PC-3 (cell line): ENCODE results near the gene LDHD. TPM values are rescaled to one million over a fixed set of nuclear protein-coding genes. Genes with fewer than 3 reads are reported as not detected.

Experiments used
- ATAC-seq: fragments of 200-7000 bp; cut with Tn5 transposase; 2 replicates; pipeline ENCODE4 v1.9.1; 2020; ENCODE audit warnings: mild to moderate bottlenecking, moderate library complexity
- BruUV-seq: library from RNA; stranded (reverse); fragments of 400-500 nt; replicated peaks from 2 replicates; lab custom pipeline; 2021; lab: Mats Ljungman, UMichigan
- CTCF ChIA-PET: fragments of 300-600 bp; sonication (Branson Sonifier 250); formaldehyde crosslinking; loops from one replicate; lab custom pipeline; 2022; ENCODE audit warnings: antibody characterized with exemption; lab: Charles Lee
- POLR2A ChIA-PET: fragments of 300-600 bp; sonication (Branson Sonifier 250); formaldehyde crosslinking; loops from one replicate; lab custom pipeline; 2022; ENCODE audit warnings: antibody characterized with exemption; ENCODE audit not compliant: unreplicated experiment; lab: Charles Lee
- DNase-seq: peaks from one replicate; pipeline ENCODE4 v3.0.0-alpha.2; 2015
- H2AFZ ChIP-seq: fragments of 300-600 bp; sonication (generic); 2 replicates; pipeline ENCODE4 v1.6.0; 2016; ENCODE audit warnings: antibody characterized with exemption, low read length
- H3F3A ChIP-seq: fragments of 300-600 bp; sonication (generic); one replicate; pipeline ENCODE4 v1.6.0; 2017; ENCODE audit warnings: antibody characterized with exemption, low read length, control low read depth, mild to moderate bottlenecking; ENCODE audit not compliant: unreplicated experiment
- H3K27ac ChIP-seq: fragments of 300-600 bp; sonication (generic); 2 replicates; pipeline ENCODE4 v1.5.1; 2016; ENCODE audit warnings: mild to moderate bottlenecking, low read length
- H3K27me3 ChIP-seq: fragments of 300-600 bp; sonication (generic); 2 replicates; pipeline ENCODE4 v1.6.1; 2016; ENCODE audit warnings: low read length, mixed read lengths
- H3K36me3 ChIP-seq: fragments of 300-600 bp; sonication (generic); 2 replicates; pipeline ENCODE4 v1.6.1; 2016; ENCODE audit warnings: low read depth, mixed run types, low read length, mixed read lengths
- H3K4me1 ChIP-seq: fragments of 300-600 bp; sonication (generic); 2 replicates; pipeline ENCODE4 v1.5.1; 2016; ENCODE audit warnings: low read length; ENCODE audit not compliant: insufficient read depth
- H3K4me2 ChIP-seq: fragments of 300-600 bp; sonication (generic); 2 replicates; pipeline ENCODE4 v1.6.0; 2016; ENCODE audit warnings: low read length
- H3K4me3 ChIP-seq: fragments of 300-600 bp; sonication (generic); 2 replicates; pipeline ENCODE4 v1.5.1; 2016; ENCODE audit warnings: mild to moderate bottlenecking, low read length, mixed read lengths
- H3K79me2 ChIP-seq: fragments of 300-600 bp; sonication (generic); 2 replicates; pipeline ENCODE4 v1.6.1; 2017; ENCODE audit warnings: low read length, mixed read lengths
- H3K9ac ChIP-seq: fragments of 300-600 bp; sonication (generic); 2 replicates; pipeline ENCODE4 v1.6.0; 2016; ENCODE audit warnings: mild to moderate bottlenecking, low read length
- H3K9me2 ChIP-seq: fragments of 300-600 bp; sonication (generic); replicated peaks from 2 replicates; pipeline ENCODE4 v1.6.1; 2016; ENCODE audit warnings: mixed run types, low read length, mixed read lengths
- H3K9me3 ChIP-seq: fragments of 300-600 bp; sonication (generic); 2 replicates; pipeline ENCODE4 v1.6.1; 2016; ENCODE audit warnings: low read length, mixed read lengths
- H4K20me1 ChIP-seq: fragments of 300-600 bp; sonication (generic); 2 replicates; pipeline ENCODE4 v1.6.1; 2016; ENCODE audit warnings: low read length, mixed read lengths
- CTCF ChIP-seq: fragments of 300-600 bp; sonication (generic); conservative IDR thresholded peaks from 2 replicates; pipeline ENCODE4 v1.5.1; 2017; ENCODE audit warnings: antibody characterized with exemption, low read depth, mild to moderate bottlenecking, low read length
- EZH2 ChIP-seq: fragments of 300-600 bp; sonication (generic); IDR thresholded peaks from one replicate; pipeline ENCODE4 v1.6.1; 2017; ENCODE audit warnings: antibody characterized with exemption, mild to moderate bottlenecking, low read length; ENCODE audit not compliant: unreplicated experiment
- EZH2phosphoT487 ChIP-seq: fragments of 300-600 bp; sonication (generic); IDR thresholded peaks from 2 replicates; pipeline ENCODE4 v1.6.1; 2018; ENCODE audit warnings: mild to moderate bottlenecking, antibody characterized with exemption, low read length, borderline replicate concordance
- intact Hi-C: fragments of 100-400 bp; cut with micrococcal nuclease; formaldehyde crosslinking; loops from 2 replicates; pipeline ENCODE4 v1.9.0; 2023
- total RNA-seq: library from RNA; depleted of rRNA; stranded (reverse); fragments of >200 nt; gene quantifications from 2 replicates; pipeline ENCODE4 v1.2.3, GENCODE V29; 2014

The LDHD gene
- total RNA-seq, 1 experiment from 2014 or later = 3.1 TPM

GRCh38 chr16:75085556-75085955 is 31.0 kb downstream of the LDHD start:
- no peaks in the 10 kb centered on the region for H3K9me3 ChIP-seq
- H3K4me1 ChIP-seq = peaks cover 7% of the 10 kb centered on the region; the same call in 1 of the 2 replicates
- no peaks in the 10 kb centered on the region for H3K27me3 ChIP-seq
- no peaks in the 10 kb centered on the region for H3K9me2 ChIP-seq
- no peaks in the 10 kb centered on the region for H3K36me3 ChIP-seq
- peaks cover 90% of the 10 kb centered on the region for H3K79me2 ChIP-seq
- POLR2A ChIA-PET = no interaction called here
- no peak overlapping the region for H2AFZ ChIP-seq
- no peak overlapping the region for H3K27ac ChIP-seq
- no peaks in the 10 kb centered on the region for H4K20me1 ChIP-seq
- no peak overlapping the region for H3K4me2 ChIP-seq
- intact Hi-C loops = no loop called here
- ATAC-seq (no peak), DNase-seq (no peak)
- H3F3A ChIP-seq = no peaks in the 10 kb centered on the region
- TF ChIP-seq EZH2phosphoT487 (no peak), CTCF (no peak), EZH2 (no peak)
- CTCF ChIA-PET = no interaction called here
- BruUV-seq = no TSS peak
- no peak overlapping the region for H3K4me3 ChIP-seq
- no peak overlapping the region for H3K9ac ChIP-seq

- H2AFZ ChIP-seq = no peak overlapping the region
- ChIA-PET POLR2A (no interaction called here), CTCF (no interaction called here)
- H3K4me1 ChIP-seq = 0 out of 2 replicates have a peak, but pooled peaks cover 4% of the 10 kb centered on the region
- no peaks in the 10 kb centered on the region for H3K9me3 ChIP-seq
- no peak overlapping the region for H3K4me3 ChIP-seq
- H3K79me2 ChIP-seq = peaks cover 81% of the 10 kb centered on the region
- no peak overlapping the region for H3K27ac ChIP-seq
- intact Hi-C loops = no loop called here
- no peaks in the 10 kb centered on the region for H3K9me2 ChIP-seq
- H3F3A ChIP-seq = no peaks in the 10 kb centered on the region
- H3K36me3 ChIP-seq = no peaks in the 10 kb centered on the region
- ATAC-seq = no peak
- H4K20me1 ChIP-seq = no peaks in the 10 kb centered on the region
- no TSS peak for BruUV-seq
- H3K9ac ChIP-seq = no peak overlapping the region
- TF ChIP-seq CTCF = no peak
- TF ChIP-seq EZH2 = no peak
- no peak for TF ChIP-seq EZH2phosphoT487
- H3K4me2 ChIP-seq = no peak overlapping the region
- no peaks in the 10 kb centered on the region for H3K27me3 ChIP-seq
- DNase-seq = no peak
Measured at GRCh38 chr16:75083813-75084212, 32.8 kb downstream of the LDHD start.

- DNase-seq (no peak), ATAC-seq (no peak)
- Histone ChIP-seq H3K36me3 (no peaks in the 10 kb centered on the region), H3K27ac (no peak overlapping the region), H3K4me2 (no peak overlapping the region), H3K27me3 (no peaks in the 10 kb centered on the region), H3K4me1 (0 out of 2 replicates have a peak, but pooled peaks cover 4% of the 10 kb centered on the region), H3F3A (no peaks in the 10 kb centered on the region), H2AFZ (no peak overlapping the region), H3K9me2 (no peaks in the 10 kb centered on the region), H3K4me3 (no peak overlapping the region), H4K20me1 (no peaks in the 10 kb centered on the region), H3K9me3 (no peaks in the 10 kb centered on the region), H3K9ac (no peak overlapping the region), H3K79me2 (peaks cover 74% of the 10 kb centered on the region)
- ChIA-PET POLR2A (no interaction called here), CTCF (no interaction called here)
- no TSS peak for BruUV-seq
- no peak for TF ChIP-seq CTCF
- no peak for TF ChIP-seq EZH2
- no peak for TF ChIP-seq EZH2phosphoT487
- intact Hi-C loops = no loop called here
Measured at GRCh38 chr16:75081179-75081859, 35.3 kb downstream of the LDHD start.
